MM.1S (cell line): ENCODE results near the gene LRMDA.

Experiments
- DNase-seq: peaks from one replicate; pipeline ENCODE4 v3.0.0-alpha.2; 2015
- H2AFZ ChIP-seq: fragments of 300-600 bp; sonication (generic); 2 replicates; pipeline ENCODE4 v1.6.0; 2016; ENCODE audit warnings: antibody characterized with exemption, low read length
- H3F3A ChIP-seq: fragments of 300-600 bp; sonication (generic); 2 replicates; pipeline ENCODE4 v1.6.1; 2016; ENCODE audit warnings: mild to moderate bottlenecking, antibody characterized with exemption, low read length, moderate library complexity, mixed read lengths; ENCODE audit not compliant: insufficient read depth
- H3K27ac ChIP-seq: fragments of 300-600 bp; sonication (generic); 2 replicates; pipeline ENCODE4 v1.5.1; 2016; ENCODE audit warnings: mild to moderate bottlenecking, low read length
- H3K27me3 ChIP-seq: fragments of 300-600 bp; sonication (generic); replicated peaks from 2 replicates; pipeline ENCODE4 v1.6.0; 2016; ENCODE audit warnings: low read length; ENCODE audit not compliant: insufficient read depth
- H3K36me3 ChIP-seq: fragments of 300-600 bp; sonication (generic); replicated peaks from 2 replicates; pipeline ENCODE4 v1.6.1; 2016; ENCODE audit warnings: mild to moderate bottlenecking, low read length, mixed read lengths; ENCODE audit not compliant: insufficient read depth
- H3K4me1 ChIP-seq: fragments of 300-600 bp; sonication (generic); 2 replicates; pipeline ENCODE4 v1.6.1; 2016; ENCODE audit warnings: low read length, mixed read lengths
- H3K4me2 ChIP-seq: fragments of 300-600 bp; sonication (generic); 2 replicates; pipeline ENCODE4 v1.6.0; 2016; ENCODE audit warnings: low read depth, low read length
- H3K4me3 ChIP-seq: fragments of 300-600 bp; sonication (generic); 2 replicates; pipeline ENCODE4 v1.5.1; 2016; ENCODE audit warnings: low read length, mixed read lengths
- H3K79me2 ChIP-seq: fragments of 300-600 bp; sonication (generic); 2 replicates; pipeline ENCODE4 v1.6.1; 2016; ENCODE audit warnings: mixed run types, low read length, mixed read lengths
- H3K9ac ChIP-seq: fragments of 300-600 bp; sonication (generic); 2 replicates; pipeline ENCODE4 v1.6.1; 2016; ENCODE audit warnings: low read length, mixed read lengths
- H3K9me2 ChIP-seq: fragments of 300-600 bp; sonication (generic); replicated peaks from 2 replicates; pipeline ENCODE4 v1.6.1; 2016; ENCODE audit warnings: mild to moderate bottlenecking, low read length, mixed read lengths; ENCODE audit not compliant: insufficient read depth
- H3K9me3 ChIP-seq: fragments of 300-600 bp; sonication (generic); replicated peaks from 2 replicates; pipeline ENCODE4 v1.6.1; 2016; ENCODE audit warnings: mild to moderate bottlenecking, low read length, mixed read lengths; ENCODE audit not compliant: insufficient read depth
- H4K20me1 ChIP-seq: fragments of 300-600 bp; sonication (generic); 2 replicates; pipeline ENCODE4 v1.6.1; 2016; ENCODE audit warnings: mild to moderate bottlenecking, low read length, moderate library complexity, mixed read lengths; ENCODE audit not compliant: insufficient read depth
- EZH2 ChIP-seq: fragments of 300-600 bp; sonication (generic); optimal IDR thresholded peaks from 2 replicates; pipeline ENCODE3; 2017; ENCODE audit warnings: low read depth, mild to moderate bottlenecking, antibody characterized with exemption, low read length, mixed read lengths
- EZH2phosphoT487 ChIP-seq: fragments of 300-600 bp; sonication (generic); IDR thresholded peaks from 2 replicates; pipeline ENCODE4 v1.6.1; 2018; ENCODE audit warnings: antibody characterized with exemption, low read length
- TF ChIP-seq, protein P1 (sequence below): fragments of 300-600 bp; sonication (generic); IDR thresholded peaks from 2 replicates; pipeline ENCODE4 v1.5.1; 2016; ENCODE audit warnings: antibody characterized with exemption, low read length, mixed read lengths

The LRMDA gene

DNA sequence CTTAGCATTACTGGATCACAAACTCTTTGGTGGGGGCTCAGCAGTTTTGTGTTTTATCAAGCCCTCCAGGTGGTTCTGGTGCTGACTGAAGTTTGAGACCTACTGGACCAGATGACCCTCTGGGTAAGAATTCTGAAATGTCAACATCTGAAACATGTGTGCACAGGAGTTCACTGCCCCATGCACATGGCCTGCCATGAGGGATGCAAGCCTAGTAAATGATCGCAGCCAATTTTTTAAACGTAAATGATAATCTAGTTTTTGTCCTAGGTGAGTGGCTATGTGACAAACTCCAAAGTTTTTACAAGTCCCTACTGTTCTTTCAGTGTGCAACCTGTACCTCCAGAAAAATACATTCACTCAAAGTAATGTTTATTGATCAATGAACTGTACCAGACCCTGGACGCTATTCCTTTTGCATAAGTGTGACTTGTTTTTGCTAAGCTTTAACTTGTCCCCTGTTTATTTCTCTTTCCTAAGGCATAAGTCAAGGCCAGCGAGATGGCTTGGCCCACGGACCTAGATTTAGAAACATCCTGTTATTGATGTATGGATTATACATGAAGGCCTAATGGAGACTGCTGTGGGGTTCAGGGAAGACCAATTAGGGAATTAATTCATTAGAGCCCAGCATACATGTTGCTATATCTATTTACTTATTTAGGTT is 531.1 kb downstream of the LRMDA start:
- no peaks in the 10 kb centered on the region for H3K4me1 ChIP-seq
- H3K4me3 ChIP-seq = no peak overlapping the region
- no peak overlapping the region for H3K4me2 ChIP-seq
- H3K9ac ChIP-seq = no peak overlapping the region
- no peaks in the 10 kb centered on the region for H3K9me2 ChIP-seq
- no peaks in the 10 kb centered on the region for H3F3A ChIP-seq
- TF ChIP-seq EZH2 (no peak), EZH2phosphoT487 (no peak)
- TF ChIP-seq, protein P1, sequence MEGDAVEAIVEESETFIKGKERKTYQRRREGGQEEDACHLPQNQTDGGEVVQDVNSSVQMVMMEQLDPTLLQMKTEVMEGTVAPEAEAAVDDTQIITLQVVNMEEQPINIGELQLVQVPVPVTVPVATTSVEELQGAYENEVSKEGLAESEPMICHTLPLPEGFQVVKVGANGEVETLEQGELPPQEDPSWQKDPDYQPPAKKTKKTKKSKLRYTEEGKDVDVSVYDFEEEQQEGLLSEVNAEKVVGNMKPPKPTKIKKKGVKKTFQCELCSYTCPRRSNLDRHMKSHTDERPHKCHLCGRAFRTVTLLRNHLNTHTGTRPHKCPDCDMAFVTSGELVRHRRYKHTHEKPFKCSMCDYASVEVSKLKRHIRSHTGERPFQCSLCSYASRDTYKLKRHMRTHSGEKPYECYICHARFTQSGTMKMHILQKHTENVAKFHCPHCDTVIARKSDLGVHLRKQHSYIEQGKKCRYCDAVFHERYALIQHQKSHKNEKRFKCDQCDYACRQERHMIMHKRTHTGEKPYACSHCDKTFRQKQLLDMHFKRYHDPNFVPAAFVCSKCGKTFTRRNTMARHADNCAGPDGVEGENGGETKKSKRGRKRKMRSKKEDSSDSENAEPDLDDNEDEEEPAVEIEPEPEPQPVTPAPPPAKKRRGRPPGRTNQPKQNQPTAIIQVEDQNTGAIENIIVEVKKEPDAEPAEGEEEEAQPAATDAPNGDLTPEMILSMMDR = no peak
- no peak overlapping the region for H2AFZ ChIP-seq
- DNase-seq = no peak
- no peaks in the 10 kb centered on the region for H3K27me3 ChIP-seq
- H3K79me2 ChIP-seq = no peaks in the 10 kb centered on the region
- no peak overlapping the region for H3K27ac ChIP-seq
- no peaks in the 10 kb centered on the region for H3K36me3 ChIP-seq
- H4K20me1 ChIP-seq = no peaks in the 10 kb centered on the region
- no peaks in the 10 kb centered on the region for H3K9me3 ChIP-seq

- no peaks in the 10 kb centered on the region for H3K9me2 ChIP-seq
- H3K27ac ChIP-seq = no peak overlapping the region
- no peaks in the 10 kb centered on the region for H3K9me3 ChIP-seq
- H3K4me2 ChIP-seq = no peak overlapping the region
- no peaks in the 10 kb centered on the region for H4K20me1 ChIP-seq
- no peak for TF ChIP-seq EZH2
- TF ChIP-seq, protein P1 = no peak
- TF ChIP-seq EZH2phosphoT487 = no peak
- no peak overlapping the region for H3K4me3 ChIP-seq
- no peaks in the 10 kb centered on the region for H3K79me2 ChIP-seq
- no peaks in the 10 kb centered on the region for H3F3A ChIP-seq
- no peak overlapping the region for H2AFZ ChIP-seq
- H3K9ac ChIP-seq = no peak overlapping the region
- H3K36me3 ChIP-seq = no peaks in the 10 kb centered on the region
- DNase-seq = no peak
- H3K27me3 ChIP-seq = no peaks in the 10 kb centered on the region
- H3K4me1 ChIP-seq = no peaks in the 10 kb centered on the region
Measured at GRCh38 chr10:75967491-75967890, 536.1 kb downstream of the LRMDA start.

DNA sequence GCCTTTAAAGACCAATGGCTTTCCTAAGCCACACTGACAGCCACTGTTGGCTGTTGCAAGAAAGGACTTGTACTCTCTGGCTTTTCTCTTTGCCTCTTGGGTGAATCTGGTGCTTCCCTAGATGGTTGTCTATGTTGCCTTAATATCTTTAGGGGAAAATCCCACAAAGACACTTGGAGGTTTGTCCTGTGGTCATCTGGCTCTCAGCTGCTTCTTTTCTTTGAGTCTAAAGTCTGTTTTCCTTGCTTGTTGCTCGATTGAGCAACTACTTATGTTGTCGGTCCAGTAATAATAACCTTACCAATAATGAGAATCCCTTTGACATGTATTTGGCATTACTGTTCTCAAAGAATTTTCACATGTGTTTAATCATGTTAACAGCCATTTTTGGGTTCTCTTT is 537.6 kb downstream of the LRMDA start:
- no peak overlapping the region for H3K27ac ChIP-seq
- no peak for TF ChIP-seq EZH2
- no peak for TF ChIP-seq EZH2phosphoT487
- no peaks in the 10 kb centered on the region for H3K36me3 ChIP-seq
- no peak overlapping the region for H3K4me3 ChIP-seq
- no peaks in the 10 kb centered on the region for H4K20me1 ChIP-seq
- no peaks in the 10 kb centered on the region for H3K4me1 ChIP-seq
- no peak overlapping the region for H3K9ac ChIP-seq
- no peaks in the 10 kb centered on the region for H3K27me3 ChIP-seq
- no peaks in the 10 kb centered on the region for H3K9me2 ChIP-seq
- H2AFZ ChIP-seq = no peak overlapping the region
- no peaks in the 10 kb centered on the region for H3K79me2 ChIP-seq
- H3K9me3 ChIP-seq = no peaks in the 10 kb centered on the region
- no peaks in the 10 kb centered on the region for H3F3A ChIP-seq
- H3K4me2 ChIP-seq = no peak overlapping the region
- DNase-seq = no peak

DNA sequence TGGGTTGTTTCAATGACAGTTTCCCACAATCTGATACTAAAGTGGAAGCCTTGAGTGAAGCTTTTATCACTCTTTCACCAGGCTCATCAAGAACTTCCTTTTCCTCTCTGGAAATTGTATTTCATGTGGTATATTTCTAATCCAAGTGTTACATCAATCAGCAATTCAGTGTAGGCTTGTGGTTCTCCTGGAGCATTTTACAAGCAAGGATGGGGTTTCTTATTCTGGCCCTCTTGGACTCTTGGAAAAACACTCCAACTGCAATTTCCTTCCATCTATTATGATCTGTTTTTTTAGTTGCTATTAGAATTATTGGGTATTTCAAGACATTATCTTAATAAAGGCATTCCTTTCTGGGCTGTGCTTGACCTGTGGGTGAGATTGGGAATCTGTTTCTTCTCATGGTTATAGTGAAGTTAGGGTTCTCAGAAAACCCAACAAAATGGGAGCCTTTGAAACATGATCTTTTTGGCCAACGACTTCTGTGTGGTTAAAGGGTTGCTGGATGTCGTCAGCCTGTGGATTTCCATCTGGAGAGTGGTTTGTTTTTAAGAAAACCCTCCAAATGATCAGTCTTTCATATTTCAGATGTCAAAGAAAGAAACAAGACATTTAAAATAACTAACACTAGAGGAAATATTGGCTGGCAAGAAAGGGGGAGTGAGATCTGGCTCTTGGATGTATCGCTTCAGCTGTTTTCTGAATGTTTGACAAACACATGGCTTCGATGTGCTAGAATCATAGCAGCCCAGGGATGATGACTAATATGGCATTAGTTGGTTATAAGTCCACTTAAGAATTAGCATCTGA is 540.2 kb downstream of the LRMDA start:
- H2AFZ ChIP-seq = no peak overlapping the region
- H3K36me3 ChIP-seq = no peaks in the 10 kb centered on the region
- H3K9me2 ChIP-seq = no peaks in the 10 kb centered on the region
- no peaks in the 10 kb centered on the region for H3K79me2 ChIP-seq
- no peak for DNase-seq
- H3K27ac ChIP-seq = no peak overlapping the region
- H3K4me2 ChIP-seq = no peak overlapping the region
- no peak overlapping the region for H3K4me3 ChIP-seq
- no peak overlapping the region for H3K9ac ChIP-seq
- H3K9me3 ChIP-seq = no peaks in the 10 kb centered on the region
- no peak for TF ChIP-seq EZH2
- TF ChIP-seq EZH2phosphoT487 = no peak
- TF ChIP-seq, protein P1 = no peak
- no peaks in the 10 kb centered on the region for H3K27me3 ChIP-seq
- no peaks in the 10 kb centered on the region for H4K20me1 ChIP-seq
- H3K4me1 ChIP-seq = no peaks in the 10 kb centered on the region
- H3F3A ChIP-seq = no peaks in the 10 kb centered on the region
